Renal pelvis (tissue), 4 donors: ENCODE data around the gene PIEZO1. TPM values are rescaled to one million over a fixed set of nuclear protein-coding genes. Genes with fewer than 3 reads are reported as not detected.
"Not testable (repeated sequence)": the region's sequence is repeated elsewhere in the genome, so short reads cannot be mapped to it uniquely, and the experiment has no call there.

Experiments used
- DNase-seq: peaks from one replicate; pipeline ENCODE4 v3.0.0-alpha.2; 2013
- polyA plus RNA-seq, 3 donors: library from polyadenylated mRNA; unstranded; fragments of 120-200 nt; gene quantifications; one replicate each; pipeline ENCODE4 v1.2.1, GENCODE V29; 2013; ENCODE audit not compliant: insufficient read length in 3 of 3

The PIEZO1 gene
- polyA plus RNA-seq, 3 donors, result 44.6 to 59.0 (median 46.4) TPM

- no peak for DNase-seq
These were observed 112.2 kb downstream of the PIEZO1 start for GRCh38 chr16:88672776-88673175.

DNA sequence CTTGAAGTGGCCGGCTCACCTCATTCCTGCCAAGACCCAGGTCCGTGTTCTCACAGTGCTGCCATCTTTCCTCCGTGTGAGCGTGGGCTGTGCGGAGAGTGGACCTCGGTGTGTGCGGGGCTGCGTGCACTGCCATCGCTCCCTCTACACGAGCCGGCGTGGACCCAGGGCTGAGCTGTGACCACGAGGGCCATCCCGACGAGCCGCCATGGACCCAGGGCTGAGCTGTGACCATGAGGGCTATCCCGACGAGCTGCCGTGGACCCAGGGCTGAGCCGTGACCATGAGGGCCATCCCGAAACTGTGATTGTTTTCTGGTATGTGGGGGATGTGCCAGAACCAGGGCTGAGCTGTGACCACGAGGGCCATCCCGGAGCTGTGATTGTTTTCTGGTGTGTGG lies 113.2 kb downstream of the PIEZO1 start:
- no peak for DNase-seq

- no peak for DNase-seq
These were observed 115.0 kb downstream of the PIEZO1 start for GRCh38 chr16:88669980-88670379.

- not testable (repeated sequence) for DNase-seq
These were observed 115.5 kb downstream of the PIEZO1 start for GRCh38 chr16:88669493-88669892.

GRCh38 chr16:88667461-88667860 lies 117.6 kb downstream of the PIEZO1 start:
- DNase-seq, result no peak

- no peak for DNase-seq
These were observed 119.5 kb downstream of the PIEZO1 start for GRCh38 chr16:88665570-88665969.

Other genes starting within 250 kb of the PIEZO1 start
- 10 to 100 TPM; 40.9 to 47.5 (median 41.3) TPM for gene ZC3H18, start 214.8 kb downstream of the PIEZO1 start, polyA plus RNA-seq
- under 1 TPM in 1 of 3 donors, not detected in 2; 0.10 TPM for gene IL17C, start 146.6 kb downstream of the PIEZO1 start, polyA plus RNA-seq
- 100 to 1,000 TPM; 155 to 194 (median 158) TPM for gene CYBA, start 134.2 kb downstream of the PIEZO1 start, polyA plus RNA-seq
- 10 to 100 TPM; 41.0 to 49.1 (median 41.4) TPM for gene MVD, start 122.1 kb downstream of the PIEZO1 start, polyA plus RNA-seq
- 1 to 10 TPM in 2 of 3 donors, under 1 TPM in 1; 0.87 to 1.4 (median 1.2) TPM for gene SNAI3, start 98.7 kb downstream of the PIEZO1 start, polyA plus RNA-seq
- 10 to 100 TPM; 20.5 to 22.2 (median 20.7) TPM for gene RNF166, start 78.8 kb downstream of the PIEZO1 start, polyA plus RNA-seq
- gene CTU2, start 78.7 kb downstream of the PIEZO1 start, polyA plus RNA-seq, result 10 to 100 TPM; 10.8 to 19.5 (median 16.0) TPM
- 10 to 100 TPM; 16.6 to 23.1 (median 22.1) TPM for gene CDT1, start 18.6 kb upstream of the PIEZO1 start, polyA plus RNA-seq
- gene APRT, start 26.7 kb upstream of the PIEZO1 start, polyA plus RNA-seq, result 100 to 1,000 TPM; 106 to 129 (median 121) TPM
- gene GALNS, start 71.7 kb upstream of the PIEZO1 start, polyA plus RNA-seq, result 10 to 100 TPM; 25.2 to 28.3 (median 27.5) TPM
- gene TRAPPC2L, start 71.9 kb upstream of the PIEZO1 start, polyA plus RNA-seq, result 10 to 100 TPM; 64.7 to 89.2 (median 78.6) TPM
- not detected for gene PABPN1L, start 81.4 kb upstream of the PIEZO1 start, polyA plus RNA-seq
- 1 to 10 TPM; 3.1 to 3.6 (median 3.5) TPM for gene CBFA2T3, start 192.0 kb upstream of the PIEZO1 start, polyA plus RNA-seq